Cardiac fibroblast (primary cell): ENCODE results near the gene CNNM2.

Experiments used
- DNase-seq, 2 donors: peaks; one replicate each; pipeline versions ENCODE4 v3.0.0 to v3.0.0-alpha.2; 2010; ENCODE audit warnings: low read depth in 2 of 2
- H3K4me3 ChIP-seq, 2 donors: replicated peaks in 1 of 2; 1 replicate in 1 of 2; 2 replicates in 1 of 2; pipeline ENCODE4 v1.5.1; 2011; ENCODE audit warnings: low read depth in 2 of 2, low read length in 2 of 2, mild to moderate bottlenecking in 2 of 2, moderate library complexity in 1 of 2
- CTCF ChIP-seq: IDR thresholded peaks from one replicate; pipeline ENCODE4 v1.5.1; 2011; ENCODE audit warnings: low read depth, mild to moderate bottlenecking, low read length, inconsistent platforms

The CNNM2 gene

DNA sequence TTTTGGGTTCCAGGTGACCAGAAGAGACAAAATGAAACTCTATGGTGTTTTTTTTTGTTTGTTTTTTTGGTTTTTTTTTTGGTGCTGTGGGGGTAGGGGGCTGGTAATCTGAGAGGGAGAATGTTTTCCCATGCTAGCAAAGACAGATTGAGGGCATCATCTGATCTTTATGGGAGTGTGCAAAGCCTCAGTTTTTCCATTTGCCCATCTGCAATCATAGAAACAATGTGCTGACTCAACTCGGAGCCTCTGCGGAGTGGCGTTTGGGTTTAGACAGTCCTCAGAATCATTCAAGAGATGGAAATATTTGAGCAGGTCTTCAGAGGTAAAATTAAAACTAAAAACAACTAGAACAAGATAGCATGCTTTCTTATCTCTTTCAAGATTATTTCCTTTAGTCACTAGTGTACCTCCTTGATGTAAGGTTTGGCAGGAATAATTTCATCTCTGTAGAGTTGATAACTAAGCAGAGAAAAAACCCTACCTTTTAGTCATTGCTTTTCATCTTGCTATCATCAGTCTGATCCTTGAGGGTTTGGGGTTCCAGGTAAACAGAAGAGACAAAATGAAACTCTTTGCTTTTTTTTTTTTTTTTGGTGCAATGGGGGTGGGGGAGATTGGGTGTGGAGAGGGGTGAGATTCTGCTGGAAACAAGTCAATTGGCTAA lies 18.0 kb downstream of the CNNM2 start:
- no peak for DNase-seq
- H3K4me3 ChIP-seq, result no peak overlapping the region
- TF ChIP-seq CTCF, result no peak

DNA sequence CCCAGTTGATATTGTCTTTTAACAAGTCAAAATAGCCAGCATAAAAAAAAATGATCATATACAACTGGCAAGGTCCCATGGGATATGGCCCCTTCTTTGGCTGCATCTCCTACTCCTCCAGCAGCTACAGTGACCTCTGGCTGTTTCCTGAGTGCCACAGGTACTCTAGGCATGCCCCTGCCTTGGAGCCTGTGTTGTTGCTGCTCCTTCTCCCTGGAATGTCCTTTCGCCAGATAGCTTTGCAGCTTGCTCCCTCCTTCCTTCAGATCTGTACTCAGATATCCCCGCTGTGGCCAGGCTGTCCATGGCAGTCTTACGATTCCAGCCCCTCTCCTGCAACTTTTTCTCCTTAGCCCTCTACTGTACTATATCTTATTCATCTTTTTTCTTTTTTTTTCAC lies 23.3 kb downstream of the CNNM2 start:
- no peak overlapping the region for H3K4me3 ChIP-seq
- DNase-seq, result no peak
- TF ChIP-seq CTCF, result no peak

DNA sequence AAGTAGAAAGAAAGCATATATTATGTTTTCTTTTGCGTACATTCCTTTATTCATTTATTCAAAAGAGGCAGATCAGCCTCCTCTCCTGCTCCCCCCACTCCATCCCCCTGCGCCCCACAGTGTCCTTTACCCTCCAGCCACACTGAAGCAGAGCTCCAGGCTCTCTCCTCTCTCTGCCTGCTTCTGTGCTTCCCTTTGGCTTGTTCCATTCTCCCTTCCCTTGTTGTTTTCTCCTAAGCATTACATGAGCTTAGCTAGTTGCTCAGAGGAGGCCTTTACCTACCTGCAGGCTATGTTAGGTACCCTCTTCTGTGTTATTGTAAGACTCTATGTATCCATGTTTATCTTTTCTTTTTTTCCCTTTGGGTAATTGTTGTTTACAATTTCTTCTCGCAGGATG lies 27.4 kb downstream of the CNNM2 start:
- H3K4me3 ChIP-seq, result no peak overlapping the region
- DNase-seq, result no peak
- no peak for TF ChIP-seq CTCF

DNA sequence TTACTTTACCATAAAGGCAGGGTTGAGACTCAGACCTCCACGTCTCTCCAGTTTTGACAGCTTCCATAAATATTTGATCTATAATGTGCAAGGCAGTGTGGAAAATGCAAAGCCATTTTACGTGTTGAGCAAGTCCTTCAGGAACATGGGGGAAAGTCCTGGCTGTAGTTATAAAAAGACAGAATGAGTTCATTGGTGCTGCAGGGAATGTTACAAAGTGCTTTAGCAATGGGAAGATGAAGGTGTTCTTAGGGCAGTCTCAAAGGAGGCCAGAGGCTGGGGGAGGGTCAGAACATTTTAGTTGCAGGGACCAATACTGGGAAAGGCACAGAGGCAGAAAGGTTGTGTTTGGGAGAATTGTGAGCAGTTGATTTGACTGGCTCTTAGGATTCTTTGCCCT lies 27.9 kb downstream of the CNNM2 start:
- no peak for TF ChIP-seq CTCF
- no peak overlapping the region for H3K4me3 ChIP-seq
- DNase-seq, result no peak

DNA sequence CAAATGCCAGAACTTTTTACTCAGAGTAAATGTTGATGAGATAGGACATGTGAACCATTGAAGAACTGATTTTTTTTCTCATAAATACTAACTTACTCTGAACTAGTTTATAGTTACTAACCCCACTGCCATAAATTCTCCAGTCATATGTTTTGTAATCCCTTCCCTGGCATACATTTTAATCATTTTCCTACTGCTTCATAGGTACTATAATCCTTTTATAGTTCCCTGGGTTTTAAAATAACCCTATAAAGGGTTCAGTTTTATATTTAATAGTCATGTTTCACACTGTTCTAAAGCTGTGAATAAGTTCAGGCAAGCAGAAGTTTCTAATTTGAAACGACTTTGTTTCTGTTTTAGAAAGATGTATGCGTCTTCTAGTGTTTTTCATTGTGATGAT lies 28.9 kb downstream of the CNNM2 start:
- no peak for DNase-seq
- no peak overlapping the region for H3K4me3 ChIP-seq
- TF ChIP-seq CTCF, result no peak

- no peak for TF ChIP-seq CTCF
- no peak for DNase-seq
- H3K4me3 ChIP-seq, result no peak overlapping the region
Measured at GRCh38 chr10:102948176-102948575, 30.1 kb downstream of the CNNM2 start.

- TF ChIP-seq CTCF, result no peak
- H3K4me3 ChIP-seq, result no peak overlapping the region
- no peak for DNase-seq
Measured at GRCh38 chr10:102948786-102949185, 30.7 kb downstream of the CNNM2 start.
